GM19239 (cell line): ENCODE results near the gene PTPRM.

ENCODE experiments used
- DNase-seq: peaks from one replicate; pipeline ENCODE4 v3.0.0; 2011; ENCODE audit warnings: low spot score; ENCODE audit not compliant: insufficient read length
- FAIRE-seq: peaks from 2 replicates; lab custom pipeline; 2011; peaks lifted over from hg19 to GRCh38; lab: Jason Lieb, UNC

Gene PTPRM

GRCh38 chr18:8356001-8356400, 788.9 kb downstream of the PTPRM start:
- DNase-seq (no peak), FAIRE-seq (no peak)

- no peak for FAIRE-seq
- DNase-seq: no peak
These were observed 790.2 kb downstream of the PTPRM start for GRCh38 chr18:8357320-8357719.

- no peak for DNase-seq
- no peak for FAIRE-seq
These were observed 791.1 kb downstream of the PTPRM start for GRCh38 chr18:8358033-8358765.

- no peak for FAIRE-seq
These were observed 792.0 kb downstream of the PTPRM start for GRCh38 chr18:8359076-8359475.

GRCh38 chr18:8359481-8359880, 792.4 kb downstream of the PTPRM start:
- FAIRE-seq (no peak), DNase-seq (no peak)

More at GRCh38 chr18:8359076-8359475, 792.0 kb downstream of the PTPRM start:
- DNase-seq: no peak

GRCh38 chr18:8361941-8362471, 794.9 kb downstream of the PTPRM start:
- no peak for DNase-seq
- no peak for FAIRE-seq

- FAIRE-seq: no peak
- no peak for DNase-seq
These were observed 795.7 kb downstream of the PTPRM start for GRCh38 chr18:8362863-8363262.

GRCh38 chr18:8364385-8364784, 797.3 kb downstream of the PTPRM start:
- no peak for DNase-seq
- no peak for FAIRE-seq

GRCh38 chr18:8365006-8365405, 797.9 kb downstream of the PTPRM start:
- FAIRE-seq (no peak), DNase-seq (no peak)

- no peak for FAIRE-seq
- no peak for DNase-seq
These were observed 798.4 kb downstream of the PTPRM start for GRCh38 chr18:8365528-8365927.

- DNase-seq: no peak
- FAIRE-seq: no peak
These were observed 799.0 kb downstream of the PTPRM start for GRCh38 chr18:8366070-8366469.

GRCh38 chr18:8366656-8367055, 799.5 kb downstream of the PTPRM start:
- FAIRE-seq: no peak

GRCh38 chr18:8367217-8367988, 800.3 kb downstream of the PTPRM start:
- FAIRE-seq (no peak), DNase-seq (no peak)

More at GRCh38 chr18:8366656-8367055, 799.5 kb downstream of the PTPRM start:
- DNase-seq: no peak

GRCh38 chr18:8368512-8369217, 801.5 kb downstream of the PTPRM start:
- FAIRE-seq (no peak), DNase-seq (no peak)

GRCh38 chr18:8373486-8373885, 806.4 kb downstream of the PTPRM start:
- DNase-seq (no peak), FAIRE-seq (no peak)

GRCh38 chr18:8374676-8375075, 807.6 kb downstream of the PTPRM start:
- DNase-seq: no peak
- no peak for FAIRE-seq

- no peak for DNase-seq
- no peak for FAIRE-seq
These were observed 808.1 kb downstream of the PTPRM start for GRCh38 chr18:8375249-8375648.

- DNase-seq: no peak
- FAIRE-seq: no peak
These were observed 809.0 kb downstream of the PTPRM start for GRCh38 chr18:8376113-8376512.

- no peak for DNase-seq
- FAIRE-seq: no peak
These were observed 812.2 kb downstream of the PTPRM start for GRCh38 chr18:8379187-8379941.

- DNase-seq (no peak), FAIRE-seq (no peak)
These were observed 812.9 kb downstream of the PTPRM start for GRCh38 chr18:8380006-8380405.
